SIG-M5 treated with dmso at 0.1 percent for 504 hours (cell line): ENCODE measurements around the gene SPTBN4.
A peak's percentile ranks its signal among the peaks of the same experiment; 100 is the strongest.
"Not testable (repeated sequence)": the region's sequence is repeated elsewhere in the genome, so short reads cannot be mapped to it uniquely, and the experiment has no call there.

Experiments used
- DNase-seq: peaks from one replicate; lab custom pipeline; 2025; ENCODE audit not compliant: unreplicated experiment; lab: John Stamatoyannopoulos, UW

SPTBN4 gene

DNA sequence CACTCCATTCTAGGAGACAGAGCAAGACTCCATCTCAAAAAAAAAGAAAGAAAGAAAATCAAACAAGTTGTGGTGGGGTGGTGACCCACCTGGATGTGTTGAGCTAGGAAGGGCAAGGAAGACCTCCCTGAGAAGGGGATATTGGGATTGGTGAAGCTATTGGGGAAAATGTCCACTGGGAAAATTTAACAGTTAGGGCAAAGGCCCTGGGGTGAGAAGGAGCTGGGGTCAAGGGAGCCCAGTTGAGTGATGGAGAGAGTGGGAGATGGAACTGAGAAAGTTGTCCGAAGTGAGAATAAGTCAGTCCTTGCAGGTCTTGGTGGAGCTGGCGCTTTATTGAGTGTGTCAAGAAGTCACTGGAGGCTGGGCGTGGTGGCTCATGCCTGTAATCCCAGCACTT, 28.5 kb upstream of the SPTBN4 start:
- no peak for DNase-seq

DNA sequence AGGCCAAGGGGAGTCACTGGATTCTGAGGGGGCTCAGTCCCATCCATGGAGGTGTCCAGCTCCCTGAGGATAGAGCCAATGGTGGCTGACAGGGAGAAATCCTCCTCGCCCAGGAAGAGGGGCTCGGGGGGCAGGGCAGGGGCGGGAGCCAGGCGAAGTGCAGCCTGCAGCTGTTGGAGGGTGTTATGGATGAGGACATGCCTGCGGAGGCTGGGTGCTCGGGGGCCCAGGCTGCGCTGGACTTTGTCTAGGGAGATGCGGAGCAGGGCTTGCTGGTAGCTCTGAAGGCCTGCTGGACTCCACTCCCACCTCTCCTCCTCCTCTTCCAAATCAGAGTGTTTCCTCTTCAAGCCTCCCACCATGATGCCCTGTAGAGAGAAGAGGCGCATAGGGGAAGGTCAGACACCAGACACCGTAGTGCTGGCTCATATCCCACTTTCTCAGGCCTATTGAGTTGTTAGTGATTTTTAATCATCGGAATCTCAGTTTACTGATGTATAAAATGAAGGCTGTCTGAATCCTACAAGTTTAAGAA, 25.0 kb upstream of the SPTBN4 start:
- no peak for DNase-seq

DNA sequence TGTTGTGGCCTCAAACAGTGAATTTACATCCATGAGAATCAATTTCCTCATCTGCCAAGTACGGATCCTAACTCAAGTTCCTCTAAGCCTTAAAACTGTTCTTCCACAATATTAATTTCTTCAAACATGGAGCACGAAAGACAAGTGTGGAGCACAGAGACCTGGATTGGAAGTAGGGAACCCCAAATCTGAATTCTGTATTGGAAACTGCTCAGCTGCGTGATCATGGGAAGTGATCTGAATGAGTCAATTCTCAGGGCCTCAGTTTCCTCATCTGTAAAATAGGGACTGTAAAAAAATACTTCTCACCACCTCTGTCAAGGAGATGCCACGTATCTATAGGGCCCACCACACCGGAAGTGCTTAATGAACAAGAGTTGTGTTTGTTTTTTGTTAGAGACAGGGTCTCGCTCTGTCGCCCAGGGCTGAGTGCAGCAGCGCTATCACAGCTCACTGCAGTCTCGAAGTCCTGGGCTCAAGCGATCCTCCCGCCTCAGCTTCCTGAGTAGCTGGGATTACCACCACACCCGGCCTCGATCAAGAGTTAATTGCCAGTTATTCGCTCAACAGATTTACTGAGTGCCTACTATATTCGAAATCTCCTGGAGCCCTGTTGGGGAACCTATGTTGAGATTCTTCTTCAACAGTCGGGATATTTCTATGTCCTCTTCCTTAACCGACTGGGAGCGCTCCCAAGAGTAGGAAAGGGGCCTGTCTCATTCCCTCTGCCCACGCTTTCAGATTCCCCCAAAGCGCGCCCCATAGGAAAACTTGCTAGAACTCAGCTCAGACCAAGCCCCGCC, 24.3 kb upstream of the SPTBN4 start:
- no peak for DNase-seq

DNA sequence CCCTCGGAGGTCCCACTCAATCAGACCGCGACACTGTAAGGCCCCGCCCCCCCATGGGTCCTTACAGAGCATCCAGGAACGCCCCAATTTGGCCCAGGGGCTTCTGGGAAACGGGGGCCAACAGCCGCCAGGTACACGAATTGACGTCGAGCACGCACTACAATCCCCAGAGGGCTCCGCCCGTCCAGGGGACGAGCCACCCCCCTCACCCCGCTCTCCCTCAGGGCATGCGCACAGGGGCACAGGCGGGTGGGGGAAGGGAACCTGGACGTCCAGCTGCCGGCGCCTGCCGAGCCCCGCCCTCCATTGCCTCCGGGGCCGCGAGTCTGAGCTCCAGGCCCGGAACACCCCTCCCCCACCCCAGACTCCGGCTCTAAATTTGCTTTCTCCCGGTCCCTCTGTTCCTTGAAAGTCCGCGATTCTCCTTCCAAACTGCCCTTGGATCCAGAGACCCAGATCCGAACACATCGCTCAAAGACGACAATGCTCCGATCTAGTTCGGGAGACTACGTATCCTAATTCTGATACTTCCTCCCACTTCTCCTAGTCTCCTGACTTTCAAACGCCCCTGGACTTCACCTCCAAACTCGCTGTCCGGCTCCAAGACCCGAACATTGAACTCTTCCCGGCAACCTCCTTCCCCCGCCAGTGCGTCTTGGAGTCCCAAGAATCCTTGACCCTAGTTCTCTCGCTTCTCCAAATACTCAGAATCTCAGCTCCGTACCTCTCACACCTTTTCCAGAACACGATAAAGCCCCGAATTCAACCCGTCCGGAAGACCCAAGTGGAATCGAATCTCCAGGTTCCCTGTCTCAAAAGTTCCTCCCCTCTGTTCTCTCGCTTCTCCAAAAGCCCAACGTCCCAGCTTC, 23.4 kb upstream of the SPTBN4 start:
- peak; percentile 99 for DNase-seq

DNA sequence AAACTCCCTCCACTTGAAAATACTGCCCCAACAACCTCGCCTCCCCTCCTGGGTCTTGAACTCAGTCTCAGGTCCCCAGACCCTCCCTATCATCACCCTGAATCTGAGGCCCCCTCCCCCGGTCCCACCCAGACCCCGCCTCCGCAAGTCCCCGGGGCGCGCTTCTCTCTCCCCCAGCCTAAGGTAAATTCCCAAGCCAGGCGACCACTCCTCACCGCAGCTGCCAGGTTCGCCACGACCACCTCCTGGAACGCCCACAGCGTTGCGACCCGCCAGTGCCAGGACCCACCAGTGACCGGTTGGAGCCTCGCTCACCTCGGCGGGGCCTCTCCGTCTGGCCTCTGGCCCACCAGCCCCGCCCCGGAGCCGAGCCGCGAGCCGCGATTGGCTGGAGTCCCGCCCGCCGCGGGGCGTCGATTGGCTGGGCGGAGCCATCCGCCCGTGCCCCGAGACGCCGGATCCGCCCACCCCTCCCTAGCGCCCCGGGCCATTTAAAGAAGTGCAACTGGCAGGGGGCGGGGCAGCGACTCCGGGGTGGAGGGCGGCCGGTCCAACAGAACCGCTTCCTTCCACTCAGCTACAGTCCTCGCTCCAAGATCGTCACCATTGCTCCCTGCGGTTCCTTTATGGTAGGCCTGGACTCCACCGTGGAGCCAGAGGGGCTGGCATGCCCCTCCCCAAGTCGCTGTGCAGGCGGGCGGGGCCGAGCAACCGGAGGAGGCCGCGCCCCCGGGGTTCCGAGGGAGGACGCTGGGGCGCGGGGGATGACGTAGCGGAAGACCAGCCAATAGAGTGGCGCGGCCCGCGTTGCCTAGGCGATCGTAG, 22.6 kb upstream of the SPTBN4 start, which contains the start of gene SERTAD3:
Gene SERTAD3, minus strand, starts transcription at position 336 of the 825 bp plus-strand sequence. CDS start 2,255 bp downstream, outside the sequence.
- peak; percentile 89 for DNase-seq

DNA sequence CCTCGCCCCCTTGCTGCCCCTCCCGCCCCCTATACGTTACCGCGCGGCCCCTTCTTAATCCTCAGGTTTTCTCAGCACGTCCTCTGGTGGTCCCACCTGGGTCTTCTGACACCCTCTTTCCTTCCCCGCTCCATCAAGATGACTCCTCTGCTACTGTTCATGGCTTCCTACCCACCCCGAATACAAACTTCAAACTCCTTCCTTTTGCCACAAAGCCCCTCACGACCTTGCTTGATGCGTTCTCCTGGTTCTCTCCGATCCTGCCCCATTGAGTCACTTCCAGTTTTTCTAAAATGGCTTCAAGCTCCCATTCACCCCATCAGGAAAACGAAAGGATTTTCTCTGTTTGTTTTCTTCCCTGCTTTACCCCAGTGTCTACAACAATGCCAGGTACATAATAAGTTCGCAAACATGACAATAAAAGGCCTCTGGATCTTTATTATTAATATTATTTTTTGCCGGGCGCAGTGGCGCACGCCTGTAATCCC, 21.9 kb upstream of the SPTBN4 start:
- no peak for DNase-seq

DNA sequence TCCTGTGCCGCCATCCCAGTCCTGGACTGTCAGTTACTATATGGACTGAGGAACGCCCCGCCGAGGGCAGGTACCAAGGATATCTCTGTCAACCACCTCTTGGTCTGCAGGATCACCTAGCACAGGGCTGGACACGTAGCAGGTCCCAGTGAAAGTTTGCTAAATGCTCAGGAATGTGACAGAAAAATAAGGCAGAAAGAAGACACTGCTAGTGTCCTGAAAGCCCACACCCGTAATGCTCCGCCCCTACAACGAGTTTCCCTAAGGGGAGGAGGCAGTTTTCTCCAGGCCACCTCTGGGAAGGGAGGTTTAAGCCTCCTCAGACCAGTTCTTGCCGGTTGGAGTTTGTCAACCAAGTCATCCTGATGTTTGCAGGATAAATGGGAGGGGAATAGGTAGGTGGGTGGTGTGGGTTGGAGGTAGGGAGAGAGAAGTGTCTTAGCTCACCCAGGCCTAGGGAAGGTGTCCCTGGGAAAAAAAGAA, 21.0 kb upstream of the SPTBN4 start:
- DNase-seq: no peak

DNA sequence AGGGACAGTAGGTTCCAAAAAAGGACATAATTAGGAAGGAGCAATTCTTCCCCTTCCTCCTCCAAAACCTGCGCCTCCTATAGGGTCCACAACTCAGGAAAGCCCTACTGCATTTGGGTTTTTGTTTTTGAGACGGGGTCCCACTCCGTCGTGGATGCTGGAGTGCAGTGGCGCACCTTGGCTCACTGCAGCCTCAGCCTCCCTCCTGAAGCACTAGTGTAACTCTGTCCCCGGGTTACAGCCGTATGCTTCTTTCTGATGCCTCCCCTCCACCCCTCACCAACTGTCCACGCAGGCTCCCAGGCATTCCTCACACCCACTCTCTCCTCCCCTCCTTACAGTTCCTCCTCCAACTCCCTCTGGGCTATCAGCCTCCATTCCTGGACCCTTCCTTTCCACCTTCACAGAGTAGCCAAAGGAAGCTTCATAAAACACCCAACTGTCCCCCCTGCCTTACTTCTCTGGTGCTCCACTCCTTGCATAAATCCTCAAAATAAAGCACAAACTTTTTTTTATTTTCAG, 20.5 kb upstream of the SPTBN4 start:
- DNase-seq: no peak

DNA sequence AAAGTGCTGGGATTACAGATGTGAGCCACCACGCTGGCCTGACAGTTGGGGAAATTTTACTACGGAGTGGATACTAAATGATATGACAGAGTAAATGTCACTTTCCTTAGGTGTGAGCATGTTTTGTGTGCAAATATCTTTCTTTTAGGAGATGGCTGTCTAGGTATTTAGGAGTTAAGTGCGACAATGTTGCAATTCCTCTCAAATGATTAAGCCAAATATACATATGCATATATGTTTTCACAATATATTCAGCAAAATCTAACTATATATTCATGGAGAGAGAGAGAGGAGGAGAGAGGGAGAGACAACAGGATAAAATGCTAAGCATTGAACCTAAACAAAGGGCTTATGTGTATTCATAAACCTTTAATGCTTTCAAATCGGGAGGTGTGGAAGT, 17.3 kb upstream of the SPTBN4 start:
- DNase-seq: no peak

DNA sequence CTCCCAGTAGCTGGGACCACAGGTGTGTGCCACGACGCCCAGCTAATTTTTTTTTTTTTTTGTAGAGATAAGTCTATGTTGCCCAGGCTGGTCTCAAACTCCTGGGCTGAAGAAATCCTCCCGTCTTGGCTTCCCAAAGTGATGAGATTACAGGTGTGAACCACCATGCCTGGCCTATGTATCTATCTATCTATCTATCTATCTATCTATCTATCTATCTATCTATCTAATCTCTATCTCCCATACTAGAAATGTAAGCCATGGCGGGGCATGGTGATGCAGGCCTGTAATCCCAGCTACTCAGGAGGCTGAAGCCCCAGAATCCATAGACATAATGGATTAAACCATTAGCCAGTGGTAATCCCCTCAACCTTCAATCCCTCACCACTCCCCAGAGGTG, 16.1 kb upstream of the SPTBN4 start:
- no peak for DNase-seq

DNA sequence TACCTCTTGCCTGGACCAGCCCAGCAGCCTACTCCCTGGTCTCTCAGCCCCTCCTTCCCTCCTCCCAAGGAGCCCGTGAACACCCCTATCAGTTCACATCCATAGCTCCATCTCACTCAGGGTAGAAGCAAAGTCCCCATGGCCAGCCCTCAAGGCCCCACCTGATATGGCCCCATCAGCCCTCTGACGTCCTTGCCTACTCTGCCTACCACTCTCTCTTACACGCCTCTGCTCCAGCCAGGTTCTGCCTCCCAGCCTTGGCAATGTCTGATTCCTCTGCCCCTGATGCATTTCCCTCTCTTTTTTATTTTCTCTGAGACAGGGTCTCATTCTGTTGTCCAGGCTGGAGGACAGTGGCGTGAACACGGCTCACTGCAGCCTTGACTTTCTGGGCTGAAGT, 14.8 kb upstream of the SPTBN4 start:
- no peak for DNase-seq

DNA sequence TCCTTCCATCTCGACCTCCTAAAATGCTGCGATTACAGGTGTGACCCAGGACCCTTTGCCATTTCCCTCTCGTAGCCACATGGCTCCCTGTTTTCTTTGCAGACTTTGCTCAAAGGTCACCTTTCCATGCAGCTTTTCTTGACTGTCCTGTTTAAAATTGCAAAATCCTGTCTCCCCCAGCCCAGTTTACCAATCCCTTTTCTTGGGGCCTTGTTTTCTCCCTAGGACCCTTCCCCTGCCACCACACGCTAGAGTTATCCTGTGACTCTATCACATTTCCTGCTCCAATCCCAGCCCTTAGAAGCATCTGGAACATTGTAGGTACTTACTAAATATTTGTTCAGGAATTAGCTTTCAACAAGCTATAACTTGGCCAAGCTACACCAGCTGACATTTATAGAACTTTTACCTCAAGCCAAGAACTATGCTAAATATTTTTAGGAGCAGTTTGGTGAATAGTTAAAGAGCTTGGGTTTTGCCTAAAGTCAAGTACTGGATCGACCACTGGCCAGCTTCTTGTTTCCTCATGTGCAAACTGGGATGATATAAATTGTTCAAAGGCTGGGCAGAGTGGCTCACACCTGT, 13.6 kb upstream of the SPTBN4 start:
- DNase-seq: no peak

DNA sequence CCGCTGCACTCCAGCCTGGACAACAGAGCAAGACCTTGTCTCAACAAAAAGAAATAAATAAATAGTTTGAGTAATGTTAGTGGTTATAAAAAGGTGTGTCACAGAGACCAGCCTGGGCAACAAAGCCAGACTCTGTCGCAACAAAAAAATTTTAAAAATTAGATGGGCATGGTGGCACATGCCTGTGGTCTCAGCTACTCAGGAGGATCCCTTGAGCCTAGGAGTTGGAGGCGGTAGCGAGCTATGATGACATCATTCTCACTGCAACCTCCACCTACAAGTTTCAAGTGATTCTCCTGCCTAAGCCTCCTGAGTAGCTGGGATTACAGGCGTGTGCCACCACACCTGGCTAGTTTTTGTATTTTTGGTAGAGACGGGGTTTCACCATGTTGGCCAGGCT, 12.9 kb upstream of the SPTBN4 start:
- not testable (repeated sequence) for DNase-seq

DNA sequence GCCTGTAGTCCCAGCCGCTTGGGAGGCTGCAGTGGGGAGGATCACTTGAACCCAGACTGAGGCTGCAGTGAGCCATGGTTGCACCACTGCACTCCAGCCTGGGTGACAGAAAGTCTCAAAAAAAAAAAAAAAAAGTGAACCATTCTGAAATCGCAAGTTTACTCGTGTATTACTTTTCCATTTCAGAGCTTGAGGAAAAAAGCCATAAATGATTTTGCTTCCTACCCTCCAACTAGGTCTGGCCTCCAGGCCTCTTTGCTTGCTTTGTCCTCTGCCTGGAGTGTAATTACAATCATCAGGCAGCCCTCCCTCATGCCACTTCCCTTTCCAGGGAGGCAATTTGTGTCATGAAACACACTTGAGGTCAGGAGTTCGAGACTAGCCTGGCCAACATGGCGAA, 9.8 kb upstream of the SPTBN4 start:
- no peak for DNase-seq

DNA sequence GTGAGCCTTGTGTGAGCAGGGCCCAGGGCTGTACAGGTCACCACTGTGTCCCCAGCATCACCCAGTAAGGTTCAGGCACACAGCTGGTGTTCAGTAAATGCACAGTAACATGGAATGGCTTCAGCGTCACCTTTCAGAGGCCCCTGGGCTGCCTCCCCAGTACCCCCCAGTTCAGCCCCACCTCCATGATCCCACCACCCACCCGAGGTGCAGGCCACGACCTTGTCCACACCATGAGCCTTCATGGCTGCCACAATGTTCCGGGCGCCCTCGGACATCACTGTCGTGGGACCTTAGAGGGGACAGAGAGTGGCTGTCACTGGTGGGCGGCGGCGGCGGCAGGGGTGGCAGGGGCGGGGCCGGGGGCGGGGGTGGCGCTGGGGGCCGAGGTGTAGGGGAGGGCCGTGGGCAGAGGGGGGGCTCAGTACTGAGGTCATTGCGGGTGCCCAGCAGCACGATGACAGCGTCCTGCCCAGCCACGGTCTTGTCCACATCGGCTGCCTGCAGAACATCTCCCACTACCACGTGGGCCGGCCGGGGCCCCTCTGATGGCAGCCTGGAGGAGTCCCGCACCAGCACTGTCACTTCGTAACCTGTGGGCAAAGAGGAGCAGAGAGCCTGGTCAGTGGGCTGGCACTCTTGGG, 8.7 kb upstream of the SPTBN4 start:
- DNase-seq: no peak

DNA sequence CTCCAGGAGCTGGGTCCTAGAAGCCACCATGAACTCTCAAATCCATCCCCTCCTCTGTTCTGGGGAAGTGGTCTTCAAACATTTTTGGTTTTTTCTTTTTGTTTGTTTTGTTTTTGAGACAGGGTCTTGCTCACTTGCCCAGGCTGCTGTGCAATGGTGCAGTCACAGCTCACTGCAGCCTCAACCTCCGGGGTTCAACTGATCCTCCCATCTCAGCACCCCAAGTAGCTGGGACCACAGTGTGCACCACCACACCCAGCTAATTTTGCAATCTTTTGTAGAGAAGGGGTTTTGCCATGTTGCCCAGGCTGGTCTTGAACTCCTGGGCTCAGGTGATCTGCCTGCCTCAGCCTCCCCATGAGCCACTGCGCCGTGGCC, 8.2 kb upstream of the SPTBN4 start:
- no peak for DNase-seq

DNA sequence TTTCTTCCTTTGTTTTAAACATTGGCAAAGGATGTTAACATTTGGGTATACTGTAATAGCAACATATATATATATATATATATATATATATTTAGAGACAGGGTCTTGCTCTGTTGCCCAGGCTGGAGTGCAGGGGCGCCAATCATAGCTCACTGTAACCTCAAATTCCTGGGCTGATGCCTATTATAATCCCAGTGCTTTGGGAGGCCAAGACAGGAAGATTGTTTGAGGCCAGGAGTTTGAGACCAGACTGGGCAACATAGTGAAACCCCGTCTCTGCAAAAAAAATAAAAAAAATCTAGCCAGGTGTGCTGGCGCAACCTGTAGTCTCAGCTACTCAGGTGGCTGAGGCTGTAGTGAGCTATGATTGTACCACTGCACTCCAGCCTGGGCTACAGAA, 6.6 kb upstream of the SPTBN4 start:
- no peak for DNase-seq

DNA sequence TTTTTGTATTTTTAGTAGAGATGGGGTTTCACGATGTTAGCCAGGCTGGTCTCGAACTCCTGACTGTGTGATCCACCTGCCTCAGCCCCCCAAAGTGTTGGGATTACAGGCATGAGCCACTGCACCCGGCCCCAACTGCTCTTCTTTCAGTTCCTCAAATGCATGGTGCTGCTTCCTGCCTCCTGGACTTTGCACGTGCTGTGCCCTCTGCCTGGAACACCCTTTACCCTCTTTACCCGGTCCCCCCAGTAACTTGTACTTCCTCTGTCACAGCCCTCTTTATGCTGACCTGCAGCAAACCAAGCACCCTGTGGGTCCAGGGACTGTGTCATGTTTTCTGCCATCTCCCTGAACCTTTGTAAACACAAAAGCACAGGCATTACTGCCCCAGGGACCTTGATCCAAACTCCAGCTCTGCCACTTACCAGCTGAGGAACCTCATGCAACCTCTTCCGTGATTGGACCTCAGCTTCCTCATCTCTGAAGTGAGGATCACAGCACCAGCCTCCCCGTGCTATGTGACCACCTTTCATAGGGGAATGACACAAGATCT, 5.1 kb upstream of the SPTBN4 start:
- peak; percentile 87 for DNase-seq

DNA sequence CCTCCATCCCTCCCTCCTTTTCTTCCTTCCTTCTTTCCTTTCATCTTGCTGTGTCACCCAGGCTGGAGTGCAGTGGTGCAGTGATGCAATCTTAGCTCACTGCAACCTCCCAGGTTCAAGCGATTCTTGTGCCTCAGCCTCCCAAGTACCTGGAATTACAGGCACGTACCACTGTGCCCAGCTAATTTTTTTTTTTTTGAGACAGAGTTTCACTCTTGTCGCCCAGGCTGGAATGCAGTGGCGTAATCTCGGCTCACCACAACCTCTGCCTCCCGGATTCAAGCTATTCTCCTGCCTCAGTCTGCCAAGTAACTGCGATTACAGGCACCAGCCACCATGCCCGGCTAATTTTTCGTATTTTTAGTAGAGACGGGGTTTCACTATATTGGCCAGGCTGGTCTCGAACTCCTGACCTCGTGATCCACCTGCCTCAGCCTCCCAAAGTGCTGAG, 3.2 kb upstream of the SPTBN4 start:
- not testable (repeated sequence) for DNase-seq
